HFF-Myc (cell line): ENCODE data around the gene MCIDAS.

Source experiments
- DNase-seq: peaks from one replicate; pipeline ENCODE4 v3.0.0-alpha.2; 2011; ENCODE audit warnings: low read depth; ENCODE audit errors: extremely low read depth
- H3K4me3 ChIP-seq: replicated peaks from 2 replicates; pipeline ENCODE4 v1.5.1; 2011; ENCODE audit warnings: low read depth, mild to moderate bottlenecking, control low read depth, low read length
- TF ChIP-seq, protein P1 (sequence below): IDR thresholded peaks from 2 replicates; pipeline ENCODE4 v1.5.1; 2012; ENCODE audit warnings: mild to moderate bottlenecking, low read depth, low read length, control low read depth; ENCODE audit errors: missing control alignments

The MCIDAS gene

DNA sequence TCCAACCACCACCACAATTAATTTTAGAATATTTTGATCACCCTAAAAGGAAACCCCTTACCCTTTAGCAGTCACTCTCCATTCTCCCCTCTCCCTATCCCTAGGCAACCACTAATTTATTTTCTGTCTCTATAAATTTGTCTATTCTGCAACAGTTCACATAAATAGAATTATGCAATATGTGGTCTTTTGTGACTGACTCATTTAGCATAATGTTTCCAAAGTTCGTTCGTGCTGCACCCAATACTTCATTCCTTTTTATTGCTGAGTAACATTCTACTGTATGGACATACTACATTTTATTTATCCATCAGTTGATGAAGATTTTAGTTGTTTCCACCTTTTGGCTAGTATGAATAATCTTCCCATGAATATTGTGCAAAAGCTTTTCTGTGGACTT, 36.0 kb downstream of the MCIDAS start:
- TF ChIP-seq, protein P1, sequence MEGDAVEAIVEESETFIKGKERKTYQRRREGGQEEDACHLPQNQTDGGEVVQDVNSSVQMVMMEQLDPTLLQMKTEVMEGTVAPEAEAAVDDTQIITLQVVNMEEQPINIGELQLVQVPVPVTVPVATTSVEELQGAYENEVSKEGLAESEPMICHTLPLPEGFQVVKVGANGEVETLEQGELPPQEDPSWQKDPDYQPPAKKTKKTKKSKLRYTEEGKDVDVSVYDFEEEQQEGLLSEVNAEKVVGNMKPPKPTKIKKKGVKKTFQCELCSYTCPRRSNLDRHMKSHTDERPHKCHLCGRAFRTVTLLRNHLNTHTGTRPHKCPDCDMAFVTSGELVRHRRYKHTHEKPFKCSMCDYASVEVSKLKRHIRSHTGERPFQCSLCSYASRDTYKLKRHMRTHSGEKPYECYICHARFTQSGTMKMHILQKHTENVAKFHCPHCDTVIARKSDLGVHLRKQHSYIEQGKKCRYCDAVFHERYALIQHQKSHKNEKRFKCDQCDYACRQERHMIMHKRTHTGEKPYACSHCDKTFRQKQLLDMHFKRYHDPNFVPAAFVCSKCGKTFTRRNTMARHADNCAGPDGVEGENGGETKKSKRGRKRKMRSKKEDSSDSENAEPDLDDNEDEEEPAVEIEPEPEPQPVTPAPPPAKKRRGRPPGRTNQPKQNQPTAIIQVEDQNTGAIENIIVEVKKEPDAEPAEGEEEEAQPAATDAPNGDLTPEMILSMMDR: no peak
- no peak for DNase-seq
- no peak overlapping the region for H3K4me3 ChIP-seq

DNA sequence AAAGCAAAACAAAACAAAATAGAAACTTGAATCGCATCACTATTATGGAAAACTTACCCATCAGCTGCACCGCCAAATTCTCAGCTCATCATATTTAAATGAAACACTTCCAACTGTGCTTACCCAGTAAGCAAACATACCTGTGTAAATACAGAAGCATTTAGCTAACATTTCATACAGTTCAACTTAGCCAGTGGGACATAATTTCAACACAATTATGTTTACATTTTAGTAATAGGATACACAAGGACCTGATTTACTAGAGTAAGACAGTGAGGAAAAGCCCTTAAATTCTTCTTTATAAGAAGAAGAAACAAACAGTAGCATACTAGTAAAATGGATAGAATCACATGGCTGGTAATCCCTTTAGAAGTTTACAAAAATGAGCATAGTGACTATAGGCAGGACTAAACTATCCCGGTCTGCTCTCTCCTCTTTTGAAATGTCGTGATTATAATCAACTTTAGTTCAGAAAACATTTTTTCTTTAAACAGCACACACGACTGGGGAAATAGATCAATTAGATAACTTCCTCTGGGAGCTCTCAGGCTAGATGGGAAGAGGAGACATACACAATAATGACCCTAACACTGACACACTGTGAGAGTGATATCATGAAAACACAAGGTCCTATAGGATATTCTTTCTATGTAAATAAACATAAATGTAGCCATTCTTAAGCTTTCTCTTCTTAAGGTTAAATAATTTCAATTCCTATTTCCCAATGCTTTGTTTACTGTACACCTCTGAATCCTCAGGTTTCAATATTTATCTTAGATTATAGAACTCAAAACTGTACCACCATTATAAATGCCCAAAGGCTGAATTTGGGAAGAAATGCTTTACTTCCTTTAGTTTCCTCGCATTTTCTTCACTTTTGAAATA, 38.2 kb downstream of the MCIDAS start:
- no peak for DNase-seq
- TF ChIP-seq, protein P1: no peak
- no peak overlapping the region for H3K4me3 ChIP-seq

DNA sequence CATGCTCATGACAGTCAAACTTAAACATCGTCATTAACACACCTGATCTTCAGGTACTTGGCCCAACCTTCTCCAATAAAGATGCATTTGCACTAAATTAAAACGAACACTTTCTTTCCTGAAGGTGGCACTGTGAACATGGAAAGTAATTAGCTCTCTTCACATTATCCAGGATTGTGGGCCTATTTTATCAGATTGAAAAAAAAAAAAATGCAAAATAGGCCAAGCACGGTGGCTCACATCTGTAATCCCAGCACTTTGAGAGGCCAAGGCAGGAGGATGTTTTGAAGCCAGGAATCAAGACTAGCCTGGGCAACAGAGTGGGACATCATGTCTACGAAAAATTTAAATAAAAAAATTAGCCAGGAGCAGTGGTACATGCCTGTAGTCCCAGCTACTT, 39.7 kb downstream of the MCIDAS start:
- H3K4me3 ChIP-seq: no peak overlapping the region
- no peak for DNase-seq
- TF ChIP-seq, protein P1: no peak

DNA sequence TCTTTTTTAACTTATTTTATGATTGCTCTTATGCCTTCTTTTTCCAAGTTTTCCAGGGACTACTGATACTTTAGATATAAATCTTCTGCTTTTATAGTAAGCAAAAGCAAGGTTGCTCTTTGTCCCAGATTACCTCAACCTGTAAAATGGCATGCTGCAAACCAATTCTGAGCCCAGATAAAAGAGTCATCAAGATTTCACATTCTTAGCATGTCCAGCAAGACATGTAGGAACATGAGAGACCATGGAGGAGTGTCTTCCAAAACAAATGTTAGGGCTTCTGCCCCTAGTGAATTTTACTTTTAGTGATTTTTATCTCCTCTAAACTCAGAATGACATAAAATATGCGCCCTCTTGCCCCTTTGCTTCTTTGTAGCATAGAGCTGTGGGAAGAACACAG, 47.1 kb downstream of the MCIDAS start:
- no peak for DNase-seq
- no peak overlapping the region for H3K4me3 ChIP-seq
- TF ChIP-seq, protein P1: no peak

DNA sequence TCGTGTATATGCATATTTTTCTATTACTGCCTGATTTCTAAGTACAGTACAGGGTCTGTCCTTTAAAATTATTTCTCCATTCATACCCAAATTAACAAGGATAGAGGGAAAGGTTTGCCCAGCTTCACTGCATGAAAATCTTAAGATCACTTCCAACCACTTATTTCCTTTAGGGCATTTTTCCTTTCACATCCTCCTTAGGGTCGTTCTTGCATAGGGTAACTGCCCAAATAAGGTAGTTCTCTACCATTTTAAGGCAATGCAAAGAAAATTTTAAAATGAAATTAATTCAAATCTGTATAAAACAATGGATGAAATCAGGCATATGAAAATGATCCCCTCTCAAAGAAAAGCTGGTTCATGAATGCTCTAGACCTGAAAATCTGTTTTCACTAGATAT, 50.0 kb downstream of the MCIDAS start:
- TF ChIP-seq, protein P1: no peak
- no peak overlapping the region for H3K4me3 ChIP-seq
- no peak for DNase-seq

DNA sequence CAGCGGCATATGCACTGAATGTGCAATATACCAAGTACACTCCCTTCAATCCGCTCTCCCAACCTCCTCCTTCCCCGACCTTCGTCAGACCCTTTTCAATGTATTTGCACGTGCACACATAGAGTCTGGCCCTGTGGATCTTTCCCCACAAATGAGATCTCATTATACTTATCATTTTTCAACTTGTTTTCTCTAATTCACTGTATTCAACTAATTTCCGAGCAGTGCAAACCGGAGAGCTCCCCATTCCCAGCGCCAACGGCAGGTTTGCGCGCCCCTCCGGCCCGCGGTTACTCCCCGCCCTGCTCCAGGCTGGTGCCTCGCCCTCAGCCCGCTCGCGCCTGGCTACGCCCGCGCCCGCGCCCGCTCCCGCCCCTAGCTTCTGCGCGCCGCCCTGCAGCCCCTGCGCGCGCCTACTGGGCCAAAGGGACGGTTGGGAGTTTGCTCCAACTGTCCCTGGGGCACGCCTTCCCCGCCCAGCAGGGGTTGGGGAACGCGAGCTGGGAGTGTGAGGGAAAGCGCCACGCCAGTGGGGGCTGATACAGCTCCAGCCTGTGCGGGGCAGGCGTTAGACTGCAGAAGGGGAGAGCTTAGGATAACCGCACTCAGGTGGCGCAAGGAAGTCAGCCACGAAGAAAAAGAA, 50.8 kb downstream of the MCIDAS start:
- TF ChIP-seq, protein P1: no peak
- H3K4me3 ChIP-seq: peak overlapping the region; percentile 27
- no peak for DNase-seq
